ENCODE results near the gene SLC39A6.
"Not testable (repeated sequence)": the region's sequence is repeated elsewhere in the genome, so short reads cannot be mapped to it uniquely, and the experiment has no call there.

Gene SLC39A6

GRCh38 chr18:36139245-36139644 is 10.1 kb upstream of the SLC39A6 start:
- no peak for DNase-seq

GRCh38 chr18:36135264-36135663 is 6.1 kb upstream of the SLC39A6 start:
- no peak for DNase-seq

GRCh38 chr18:36132756-36133155 is 3.6 kb upstream of the SLC39A6 start:
- DNase-seq: no peak

GRCh38 chr18:36131692-36132483 is 2.7 kb upstream of the SLC39A6 start:
- no peak for DNase-seq

- DNase-seq: no peak
Observed at GRCh38 chr18:36130883-36131653, 1.9 kb upstream of the SLC39A6 start.

GRCh38 chr18:36130039-36130831 is 1.1 kb upstream of the SLC39A6 start:
- DNase-seq: no peak

- DNase-seq: no peak
Observed at GRCh38 chr18:36128907-36129299, 237 bp downstream of the SLC39A6 start.

- DNase-seq: no peak
Observed at GRCh38 chr18:36128530-36128870, 640 bp downstream of the SLC39A6 start.

- peak; percentile 47 for DNase-seq
Observed at GRCh38 chr18:36127836-36128529, 1.2 kb downstream of the SLC39A6 start.

- no peak for DNase-seq
Observed at GRCh38 chr18:36126668-36127067, 2.5 kb downstream of the SLC39A6 start.

GRCh38 chr18:36124841-36125240 is 4.3 kb downstream of the SLC39A6 start:
- no peak for DNase-seq

- no peak for DNase-seq
Observed at GRCh38 chr18:36120297-36120696, 8.8 kb downstream of the SLC39A6 start.

- not testable (repeated sequence) for DNase-seq
Observed at GRCh38 chr18:36116771-36117170, 12.4 kb downstream of the SLC39A6 start.

- no peak for DNase-seq
Observed at GRCh38 chr18:36114738-36115137, 14.4 kb downstream of the SLC39A6 start.

- DNase-seq: no peak
Observed at GRCh38 chr18:36114251-36114650, 14.9 kb downstream of the SLC39A6 start.

GRCh38 chr18:36112302-36112701 is 16.8 kb downstream of the SLC39A6 start:
- no peak for DNase-seq

GRCh38 chr18:36109737-36110136 is 19.4 kb downstream of the SLC39A6 start:
- no peak for DNase-seq

GRCh38 chr18:36108601-36109000 is 20.5 kb downstream of the SLC39A6 start:
- no peak for DNase-seq

- DNase-seq: no peak
Observed at GRCh38 chr18:36108196-36108595, 20.9 kb downstream of the SLC39A6 start.

GRCh38 chr18:36107477-36107876 is 21.7 kb downstream of the SLC39A6 start:
- no peak for DNase-seq

- no peak for DNase-seq
Observed at GRCh38 chr18:36104749-36105148, 24.4 kb downstream of the SLC39A6 start.

GRCh38 chr18:36101943-36102342 is 27.2 kb downstream of the SLC39A6 start:
- no peak for DNase-seq
